IPS DF 4.7 (cell line): Measurements from ENCODE around the gene ZNF20.
"Not testable (repeated sequence)": the region's sequence is repeated elsewhere in the genome, so short reads cannot be mapped to it uniquely, and the experiment has no call there.

Experiments
- DNase-seq: peaks from one replicate; pipeline ENCODE4 v3.0.0-alpha.2; 2013; ENCODE audit warnings: low spot score; ENCODE audit errors: extremely low read depth

ZNF20 gene

DNA sequence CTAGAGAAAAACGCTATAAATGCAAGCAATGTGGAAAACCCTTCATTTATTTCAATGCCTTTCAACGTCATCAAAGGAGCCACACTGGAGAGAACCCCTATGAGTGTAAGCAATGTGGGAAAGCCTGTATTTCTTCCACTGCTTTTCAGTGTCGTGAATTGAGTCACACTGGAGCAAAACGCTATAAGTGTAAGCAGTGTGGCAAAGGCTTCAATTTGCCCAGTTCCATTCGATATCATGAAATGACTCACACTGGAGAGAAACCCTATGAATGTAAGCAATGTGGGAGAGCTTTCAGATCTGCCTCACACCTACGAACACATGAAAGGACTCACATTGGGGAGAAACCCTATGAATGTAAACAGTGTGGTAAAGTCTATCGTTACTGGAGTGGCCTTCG lies 27.4 kb downstream of the ZNF20 start:
- no peak for DNase-seq

DNA sequence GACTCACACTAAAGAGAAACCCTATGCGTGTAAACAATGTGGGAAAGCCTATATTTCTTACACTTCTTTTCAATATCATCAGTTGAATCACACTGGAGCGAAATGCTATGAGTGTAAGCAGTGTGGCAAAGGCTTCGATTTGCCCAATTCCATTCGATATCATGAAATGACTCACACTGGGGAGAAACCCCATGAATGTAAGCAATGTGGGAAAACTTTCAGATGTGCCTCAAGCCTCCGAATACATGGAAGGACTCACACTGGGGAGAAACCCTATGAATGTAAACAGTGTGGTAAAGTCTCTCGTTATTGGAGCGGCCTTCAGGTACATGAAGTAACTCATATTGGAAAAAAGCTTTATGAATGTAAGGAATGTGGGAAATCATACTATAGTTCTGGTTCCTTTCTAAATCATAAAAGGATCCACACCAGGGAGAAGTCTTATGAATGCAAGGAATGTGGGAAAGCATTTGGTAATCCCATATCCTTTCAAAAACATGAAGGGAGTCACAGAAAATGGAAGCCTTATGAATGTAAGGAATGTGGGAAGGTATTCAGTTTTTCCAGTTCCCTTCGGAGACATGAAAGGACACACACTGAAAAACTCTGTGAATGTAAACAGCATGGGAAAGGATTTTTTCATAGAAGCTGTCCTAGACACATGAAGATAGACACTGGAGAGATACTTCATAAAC lies 28.1 kb downstream of the ZNF20 start:
- DNase-seq: no peak

DNA sequence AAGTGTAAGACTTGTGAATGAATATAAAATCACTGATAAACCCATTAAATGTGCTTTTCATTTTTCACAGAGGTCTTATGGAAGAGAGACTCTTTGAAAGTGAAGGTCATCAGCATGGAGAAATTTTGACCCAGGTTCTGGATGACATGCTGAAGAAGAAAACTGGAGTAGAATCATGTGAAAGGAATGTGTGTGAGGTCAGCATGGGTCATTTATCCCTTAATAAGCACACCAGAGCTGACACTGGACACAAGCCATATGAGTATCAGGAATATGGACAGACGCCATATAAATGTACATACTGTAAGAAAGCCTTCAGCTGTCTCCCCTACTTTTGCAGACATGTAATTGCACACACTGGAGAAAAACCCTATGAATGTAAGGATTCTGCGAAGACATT lies 29.0 kb downstream of the ZNF20 start:
- DNase-seq: no peak

DNA sequence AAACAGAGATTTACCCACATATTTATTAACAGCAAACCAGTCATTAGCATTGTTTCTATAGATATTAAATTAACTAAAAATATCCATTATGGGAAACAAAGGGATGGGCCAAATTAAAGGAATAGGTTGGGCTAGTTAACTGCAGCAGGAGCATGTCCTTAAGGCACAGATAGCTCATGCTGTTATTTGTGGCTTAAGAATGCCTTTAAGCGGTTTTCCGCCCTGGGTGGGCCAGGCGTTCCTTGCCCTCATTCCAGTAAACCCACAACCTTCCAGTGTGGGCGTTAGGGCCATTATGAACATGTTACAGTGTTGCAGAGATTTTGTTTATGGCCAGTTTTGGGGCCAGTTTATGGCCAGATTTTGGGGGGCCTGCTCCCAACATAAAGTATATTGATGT lies 36.2 kb downstream of the ZNF20 start:
- DNase-seq: not testable (repeated sequence)

DNA sequence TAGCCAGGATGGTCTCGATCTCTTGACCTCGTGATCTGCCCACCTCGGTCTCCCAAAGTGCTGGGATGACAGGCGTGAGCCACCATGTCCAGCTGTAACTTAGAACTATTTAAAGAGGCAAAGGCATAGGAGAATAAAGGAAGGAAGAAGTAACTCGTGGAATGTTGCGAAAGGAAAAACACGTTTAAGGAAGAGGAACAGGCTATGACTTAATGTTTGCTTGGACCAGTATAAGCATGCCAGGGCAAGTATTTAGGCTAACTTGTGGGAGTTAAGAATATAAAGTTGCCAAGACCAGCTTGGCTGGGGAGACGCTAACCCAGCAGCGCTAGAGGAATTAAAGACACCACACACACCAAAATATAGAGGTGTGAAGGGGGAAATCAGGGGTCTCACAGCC lies 42.1 kb downstream of the ZNF20 start:
- DNase-seq: no peak

DNA sequence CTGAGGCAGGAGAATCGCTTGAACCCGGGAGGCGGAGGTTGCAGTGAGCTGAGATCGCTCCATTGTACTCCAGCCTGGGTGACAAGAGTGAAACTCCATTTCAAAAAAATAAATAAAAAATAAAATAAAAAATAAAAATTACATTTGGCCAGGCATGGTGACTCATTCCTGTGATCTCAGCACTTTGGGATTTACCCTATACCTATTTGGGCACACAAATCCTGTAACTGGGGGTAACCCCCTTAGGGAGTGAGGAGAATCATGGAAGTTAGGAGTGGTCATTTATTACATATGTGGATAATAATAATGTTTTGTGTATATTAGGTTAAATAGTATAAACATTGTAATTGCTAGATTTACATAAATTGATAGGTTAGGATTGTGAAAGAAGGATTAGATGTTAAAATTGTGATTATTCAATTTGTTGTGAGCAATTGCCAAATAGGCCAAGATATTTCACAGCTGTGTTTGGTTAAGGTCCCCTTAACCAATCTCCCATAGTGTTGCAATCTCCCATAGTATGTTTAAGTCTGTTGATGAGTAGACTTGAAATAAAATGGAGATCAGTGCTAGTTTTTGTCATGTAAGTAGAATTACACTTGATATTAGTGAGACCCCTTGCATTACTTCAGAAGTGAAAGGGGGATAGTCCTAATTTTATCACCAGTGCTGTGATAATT lies 44.9 kb downstream of the ZNF20 start:
- no peak for DNase-seq

DNA sequence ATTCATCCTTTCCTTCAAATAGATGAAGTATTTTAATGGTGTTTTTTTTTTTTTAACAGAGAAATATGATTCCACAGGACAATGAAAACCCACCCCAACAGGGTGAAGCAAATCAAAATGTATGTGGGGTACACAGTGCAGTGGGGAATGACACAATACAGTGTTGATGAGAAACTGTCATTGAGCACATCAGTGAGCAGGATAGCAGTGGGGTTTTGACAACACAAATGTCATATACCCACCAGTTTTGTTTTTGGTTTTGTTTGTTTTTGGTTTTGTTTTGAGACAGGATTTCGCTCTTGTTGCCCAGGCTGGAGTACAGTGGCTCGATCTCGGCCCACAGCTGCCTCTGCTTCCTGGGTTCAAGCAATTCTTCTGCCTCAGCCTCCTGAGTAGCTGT lies 46.4 kb downstream of the ZNF20 start:
- no peak for DNase-seq

DNA sequence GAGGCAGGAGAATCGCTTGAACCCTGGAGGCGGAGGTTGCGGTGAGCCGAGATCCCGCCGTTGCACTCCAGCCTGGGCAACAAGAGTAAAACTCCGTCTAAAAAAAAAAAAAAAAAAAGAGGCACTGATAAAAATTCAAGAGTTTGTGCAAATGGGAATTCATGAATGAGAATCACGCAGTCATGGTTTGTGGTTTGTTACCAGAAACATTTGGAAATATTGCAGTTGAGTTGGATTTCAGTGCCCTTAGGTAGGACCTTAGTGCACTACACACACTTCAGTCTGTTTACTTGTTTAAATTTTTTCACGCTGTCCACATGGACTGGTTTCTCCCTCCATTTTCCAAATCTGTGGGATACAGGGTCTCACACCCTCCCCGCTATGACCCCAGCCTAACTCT lies 47.2 kb downstream of the ZNF20 start:
- no peak for DNase-seq

DNA sequence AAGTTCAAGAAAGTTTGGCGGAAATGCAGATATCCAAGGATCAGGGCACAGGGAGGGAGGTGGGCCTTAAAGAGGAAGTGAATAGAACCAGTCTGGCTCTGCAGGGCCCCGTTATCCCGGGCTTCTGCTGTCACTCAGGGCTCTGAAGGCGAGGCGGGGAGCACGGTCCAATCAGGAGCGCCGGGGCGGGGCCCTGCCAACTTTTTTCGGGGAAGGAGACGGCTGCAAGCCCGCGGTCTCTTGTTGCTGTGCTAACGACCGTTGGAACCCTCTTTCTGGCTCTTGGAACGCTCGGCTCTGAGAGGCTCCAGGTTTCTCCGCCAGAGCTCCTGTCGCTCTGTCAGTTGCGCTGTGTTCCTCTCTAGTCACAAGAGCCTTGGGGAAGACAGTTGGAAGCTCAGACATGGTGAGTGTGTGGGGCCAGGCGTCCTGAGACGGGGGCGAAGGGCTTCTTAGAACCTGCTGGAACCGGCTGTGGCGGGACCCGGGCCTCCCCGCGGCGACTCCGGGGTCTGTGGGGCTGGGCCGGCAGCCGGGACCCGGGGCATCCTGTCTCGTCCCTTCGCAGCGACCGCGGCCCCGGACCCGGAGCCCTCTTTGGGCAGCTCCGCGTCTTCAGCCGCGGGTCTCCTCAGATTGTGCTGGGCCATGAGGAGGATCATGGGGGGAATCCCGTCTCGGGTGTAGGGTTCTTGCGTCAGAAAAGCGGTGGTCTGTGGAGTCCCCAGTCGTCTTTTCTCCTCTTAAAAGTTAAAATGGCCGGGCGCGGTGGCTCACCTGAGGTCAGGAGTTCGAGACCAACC lies 47.9 kb downstream of the ZNF20 start:
- peak; percentile 44 for DNase-seq

DNA sequence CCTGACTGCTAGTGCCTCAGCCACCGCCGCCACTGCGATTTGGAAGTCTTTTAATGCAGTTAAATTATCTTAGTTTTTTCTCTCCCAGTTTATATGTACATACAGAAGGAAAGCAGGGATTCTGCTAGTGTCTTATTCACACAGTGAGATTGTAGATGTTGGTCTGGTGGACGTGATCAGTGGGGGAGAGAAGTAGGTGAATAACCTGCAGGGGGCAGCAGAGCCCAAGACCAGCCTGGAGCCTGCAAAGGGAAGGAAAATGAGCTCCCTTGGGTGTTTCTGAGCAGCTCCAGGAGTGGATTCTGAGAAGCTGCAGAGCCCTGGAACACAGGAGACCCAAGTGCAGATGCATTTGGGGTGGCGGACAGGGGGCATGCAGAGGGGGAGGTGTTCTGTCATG lies 49.3 kb downstream of the ZNF20 start:
- DNase-seq: no peak

DNA sequence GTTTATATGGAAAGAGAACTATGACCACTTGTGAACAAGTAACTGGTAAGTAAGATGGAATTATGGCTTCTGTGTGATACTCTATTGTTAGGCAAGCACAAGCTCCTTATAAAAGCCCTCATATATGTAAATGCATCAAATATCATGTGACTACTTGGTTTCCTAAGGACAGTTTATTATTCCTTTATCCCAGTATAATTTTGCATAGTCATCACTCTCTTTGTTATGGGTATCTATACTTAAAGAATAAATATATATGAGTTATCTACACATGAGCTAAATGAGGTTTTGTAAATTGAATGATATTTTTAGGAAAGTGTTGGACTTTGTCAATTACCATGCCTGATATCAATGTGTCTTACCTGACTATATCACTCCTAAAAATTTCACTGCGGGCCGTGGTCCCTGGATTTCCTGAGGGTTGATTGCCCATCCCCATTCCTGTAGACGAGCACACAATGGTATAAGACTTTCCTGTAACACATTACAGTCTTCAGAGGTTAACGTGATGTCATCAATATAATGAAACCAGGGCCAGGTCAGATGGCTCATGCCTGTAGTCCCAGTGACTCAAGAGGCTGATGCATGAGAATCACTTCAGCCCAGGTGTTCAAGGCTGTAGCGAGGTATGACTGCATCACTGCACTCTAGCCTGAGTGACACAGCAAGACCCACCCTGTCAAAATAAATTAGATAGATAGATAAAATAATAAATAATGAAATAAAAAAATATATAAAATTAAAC lies 54.9 kb downstream of the ZNF20 start:
- no peak for DNase-seq

DNA sequence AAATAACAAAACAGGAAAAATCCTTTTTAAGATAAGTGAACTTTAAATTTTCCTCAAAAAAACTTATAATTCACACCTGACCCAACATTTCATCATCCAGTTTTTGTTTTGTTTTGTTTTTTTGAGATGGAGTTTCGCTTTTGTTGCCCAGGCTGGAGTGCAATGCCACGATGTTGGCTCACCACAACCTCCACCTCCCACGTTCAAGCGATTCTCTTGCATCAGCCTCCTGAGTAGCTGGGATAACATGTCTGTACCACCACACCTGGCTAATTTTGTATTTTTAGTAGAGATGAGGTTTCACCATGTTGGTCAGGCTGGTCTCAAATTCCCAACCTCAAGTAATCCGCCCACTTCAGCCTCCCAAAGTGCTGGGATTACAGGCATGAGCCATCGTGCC lies 56.8 kb downstream of the ZNF20 start:
- DNase-seq: not testable (repeated sequence)
